ENCODE measurements around the gene ZFTA.
"Not testable (repeated sequence)": the region's sequence is repeated elsewhere in the genome, so short reads cannot be mapped to it uniquely, and the experiment has no call there.

ZFTA gene

GRCh38 chr11:63771741-63772318 lies 3.3 kb upstream of the ZFTA start:
- DNase-seq: not testable (repeated sequence)

GRCh38 chr11:63770763-63771162 lies 2.2 kb upstream of the ZFTA start:
- no peak for DNase-seq

- no peak for DNase-seq
Measured at GRCh38 chr11:63769714-63770455, 1.3 kb upstream of the ZFTA start.

- no peak for DNase-seq
Measured at GRCh38 chr11:63769042-63769713, 603 bp upstream of the ZFTA start.

GRCh38 chr11:63767565-63768236 lies 874 bp downstream of the ZFTA start:
- peak; percentile 55 for DNase-seq

- DNase-seq: no peak
Measured at GRCh38 chr11:63767267-63767564, 1.4 kb downstream of the ZFTA start.

GRCh38 chr11:63766531-63767235 lies 1.9 kb downstream of the ZFTA start:
- DNase-seq: no peak

- DNase-seq: no peak
Measured at GRCh38 chr11:63765688-63766241, 2.8 kb downstream of the ZFTA start.

- DNase-seq: no peak
Measured at GRCh38 chr11:63764679-63765647, 3.6 kb downstream of the ZFTA start.

GRCh38 chr11:63764340-63764678 lies 4.3 kb downstream of the ZFTA start:
- no peak for DNase-seq

- no peak for DNase-seq
Measured at GRCh38 chr11:63763496-63764339, 4.9 kb downstream of the ZFTA start.

- DNase-seq: no peak
Measured at GRCh38 chr11:63762654-63763495, 5.7 kb downstream of the ZFTA start.

GRCh38 chr11:63761931-63762653 lies 6.5 kb downstream of the ZFTA start:
- no peak for DNase-seq

GRCh38 chr11:63761188-63761587 lies 7.4 kb downstream of the ZFTA start:
- DNase-seq: no peak

GRCh38 chr11:63760487-63761079 lies 8.0 kb downstream of the ZFTA start:
- DNase-seq: no peak

GRCh38 chr11:63756919-63757761 lies 11.4 kb downstream of the ZFTA start:
- no peak for DNase-seq

GRCh38 chr11:63749624-63750023 lies 19.0 kb downstream of the ZFTA start:
- DNase-seq: no peak

GRCh38 chr11:63747011-63747410 lies 21.6 kb downstream of the ZFTA start:
- no peak for DNase-seq
